Vagina (tissue), 2 donors: ENCODE measurements around the gene SDK2. TPM values are rescaled to one million over a fixed set of nuclear protein-coding genes. Genes with fewer than 3 reads are reported as not detected.

Source experiments
- DNase-seq, 2 donors: peaks; one replicate each; pipeline ENCODE4 v3.0.0-alpha.2; 2017; ENCODE audit errors: extremely low spot score in 2 of 2
- H3K27ac ChIP-seq: fragments of 200-600 bp; sonication (generic); one replicate; pipeline ENCODE4 v1.5.1; 2019
- H3K27me3 ChIP-seq: fragments of 200-600 bp; sonication (generic); one replicate; pipeline ENCODE4 v1.5.1; 2019
- H3K36me3 ChIP-seq, 2 donors: fragments of 200-600 bp; sonication (generic); one replicate each; pipeline ENCODE4 v1.5.1; 2017 to 2019
- H3K4me1 ChIP-seq: fragments of 200-600 bp; sonication (generic); one replicate; pipeline ENCODE4 v1.5.1; 2019
- H3K4me3 ChIP-seq, 2 donors: fragments of 200-600 bp; sonication (generic); 1 replicate in 1 of 2; 2 replicates in 1 of 2; pipeline ENCODE4 v1.5.1; 2016 to 2019
- H3K9me3 ChIP-seq: fragments of 200-600 bp; sonication (generic); one replicate; pipeline ENCODE4 v1.5.1; 2019
- POLR2A ChIP-seq, 2 donors: fragments of 450-650 bp; IDR thresholded peaks; one replicate each; pipeline ENCODE4 v1.6.1; 2017; ENCODE audit warnings: antibody characterized with exemption in 2 of 2, mild to moderate bottlenecking in 2 of 2, moderate library complexity in 2 of 2
- POLR2AphosphoS5 ChIP-seq, 2 donors: sonication (generic); formaldehyde crosslinking; IDR thresholded peaks; one replicate each; pipeline ENCODE4 v1.9.0; 2017; ENCODE audit warnings: antibody characterized with exemption in 2 of 2, mild to moderate bottlenecking in 2 of 2, low read depth in 1 of 2; ENCODE audit not compliant: insufficient read depth in 1 of 2
- intact Hi-C: fragments of 100-400 bp; cut with DNase I; formaldehyde crosslinking; loops from one replicate; pipeline ENCODE4 v1.15.1; 2023
- total RNA-seq: library from RNA; depleted of rRNA; stranded (reverse); fragments of >200 nt; gene quantifications from one replicate; pipeline ENCODE4 v1.2.3, GENCODE V29; 2016
- TF ChIP-seq, protein P1 (sequence below), 3 experiments: fragments of 450-650 bp in 2 of 3; fragments of 200-600 bp in 1 of 3; sonication (generic) in 1 of 3; IDR thresholded peaks; one replicate each; pipeline ENCODE4 v1.5.1; 2017 to 2019; ENCODE audit warnings: antibody characterized with exemption in 3 of 3, mild to moderate bottlenecking in 2 of 3, moderate library complexity in 2 of 3

Gene SDK2
- total RNA-seq, 1 donor from 2014 or later = 1.7 TPM

DNA sequence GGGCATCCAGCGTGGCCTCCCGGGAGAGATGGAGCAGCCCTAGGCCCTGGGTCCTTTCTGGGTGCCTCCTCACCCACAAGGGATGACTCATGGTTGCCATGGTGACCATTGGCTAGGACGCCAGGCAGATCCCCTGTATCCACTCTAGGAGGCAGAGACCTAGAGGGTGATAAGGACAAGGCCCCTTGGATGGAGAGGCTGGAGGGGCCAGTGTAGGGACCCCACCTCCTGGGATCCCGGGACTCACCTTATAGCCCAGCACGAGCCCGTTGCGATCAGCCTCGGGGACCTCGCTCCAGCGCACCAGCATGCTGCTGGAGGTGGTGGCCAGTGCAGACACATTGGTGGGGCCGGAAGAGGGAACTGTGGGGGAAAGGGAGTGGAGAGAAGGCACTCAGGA, 250.3 kb downstream of the SDK2 start:
- Histone ChIP-seq H3K9me3 (no peaks in the 10 kb centered on the region), H3K27ac (no peak overlapping the region), H3K4me3 (no peak overlapping the region), H3K4me1 (no peaks in the 10 kb centered on the region), H3K27me3 (no peaks in the 10 kb centered on the region), H3K36me3 (no peaks in the 10 kb centered on the region)
- DNase-seq = no peak
- TF ChIP-seq POLR2AphosphoS5 (IDR thresholded peaks at IDR 0.05; ENCODE audit: insufficient read depth in 1 of 2, low read depth in 1 of 2) (no peak), POLR2A (IDR thresholded peaks at IDR 0.05) (no peak)
- TF ChIP-seq, protein P1, sequence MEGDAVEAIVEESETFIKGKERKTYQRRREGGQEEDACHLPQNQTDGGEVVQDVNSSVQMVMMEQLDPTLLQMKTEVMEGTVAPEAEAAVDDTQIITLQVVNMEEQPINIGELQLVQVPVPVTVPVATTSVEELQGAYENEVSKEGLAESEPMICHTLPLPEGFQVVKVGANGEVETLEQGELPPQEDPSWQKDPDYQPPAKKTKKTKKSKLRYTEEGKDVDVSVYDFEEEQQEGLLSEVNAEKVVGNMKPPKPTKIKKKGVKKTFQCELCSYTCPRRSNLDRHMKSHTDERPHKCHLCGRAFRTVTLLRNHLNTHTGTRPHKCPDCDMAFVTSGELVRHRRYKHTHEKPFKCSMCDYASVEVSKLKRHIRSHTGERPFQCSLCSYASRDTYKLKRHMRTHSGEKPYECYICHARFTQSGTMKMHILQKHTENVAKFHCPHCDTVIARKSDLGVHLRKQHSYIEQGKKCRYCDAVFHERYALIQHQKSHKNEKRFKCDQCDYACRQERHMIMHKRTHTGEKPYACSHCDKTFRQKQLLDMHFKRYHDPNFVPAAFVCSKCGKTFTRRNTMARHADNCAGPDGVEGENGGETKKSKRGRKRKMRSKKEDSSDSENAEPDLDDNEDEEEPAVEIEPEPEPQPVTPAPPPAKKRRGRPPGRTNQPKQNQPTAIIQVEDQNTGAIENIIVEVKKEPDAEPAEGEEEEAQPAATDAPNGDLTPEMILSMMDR (IDR thresholded peaks at IDR 0.05) = no peak
- intact Hi-C loops = no loop called here

- Histone ChIP-seq H3K36me3 (no peaks in the 10 kb centered on the region), H3K4me3 (no peak overlapping the region), H3K4me1 (no peaks in the 10 kb centered on the region), H3K27ac (no peak overlapping the region), H3K9me3 (no peaks in the 10 kb centered on the region), H3K27me3 (no peaks in the 10 kb centered on the region)
- intact Hi-C loops = no loop called here
- TF ChIP-seq, protein P1 (IDR thresholded peaks at IDR 0.05) = no peak
- TF ChIP-seq POLR2AphosphoS5 (IDR thresholded peaks at IDR 0.05; ENCODE audit: insufficient read depth in 1 of 2, low read depth in 1 of 2) (no peak), POLR2A (IDR thresholded peaks at IDR 0.05) (no peak)
- no peak for DNase-seq
These were observed 250.9 kb downstream of the SDK2 start for GRCh38 chr17:73393381-73393780.

GRCh38 chr17:73391331-73392265, 252.6 kb downstream of the SDK2 start:
- Histone ChIP-seq H3K4me1 (no peaks in the 10 kb centered on the region), H3K27ac (no peak overlapping the region), H3K4me3 (no peak overlapping the region), H3K27me3 (no peaks in the 10 kb centered on the region), H3K9me3 (no peaks in the 10 kb centered on the region), H3K36me3 (no peaks in the 10 kb centered on the region)
- intact Hi-C loops = no loop called here
- DNase-seq = no peak
- TF ChIP-seq, protein P1 (IDR thresholded peaks at IDR 0.05) = no peak
- TF ChIP-seq POLR2A (IDR thresholded peaks at IDR 0.05) (no peak), POLR2AphosphoS5 (IDR thresholded peaks at IDR 0.05; ENCODE audit: insufficient read depth in 1 of 2, low read depth in 1 of 2) (no peak)

DNA sequence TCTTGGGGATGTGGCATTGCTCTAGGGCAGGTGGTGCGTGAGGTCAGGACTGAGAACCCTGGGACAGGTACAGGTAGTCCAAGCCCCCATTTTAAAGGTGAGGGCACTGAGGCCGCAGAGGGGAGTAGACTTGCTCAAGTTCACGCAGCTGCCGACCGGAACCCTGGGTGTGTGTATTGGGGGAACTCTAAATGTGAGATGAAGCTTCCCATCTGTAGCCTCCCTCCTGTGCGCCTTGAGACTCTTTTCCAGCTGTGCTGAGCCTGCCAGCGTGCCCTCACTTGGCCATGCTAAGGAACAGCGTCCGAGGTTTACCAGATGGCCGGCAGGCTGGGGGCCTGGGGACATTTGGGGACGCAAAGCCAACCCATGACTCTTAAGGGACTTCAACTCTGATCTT, 253.4 kb downstream of the SDK2 start:
- Histone ChIP-seq H3K36me3 (no peaks in the 10 kb centered on the region), H3K4me1 (no peaks in the 10 kb centered on the region), H3K9me3 (no peaks in the 10 kb centered on the region), H3K4me3 (no peak overlapping the region), H3K27ac (no peak overlapping the region), H3K27me3 (no peaks in the 10 kb centered on the region)
- intact Hi-C loops = no loop called here
- no peak for DNase-seq
- no peak for TF ChIP-seq POLR2A (IDR thresholded peaks at IDR 0.05)
- no peak for TF ChIP-seq POLR2AphosphoS5 (IDR thresholded peaks at IDR 0.05; ENCODE audit: insufficient read depth in 1 of 2, low read depth in 1 of 2)
- TF ChIP-seq, protein P1 (IDR thresholded peaks at IDR 0.05) = no peak

DNA sequence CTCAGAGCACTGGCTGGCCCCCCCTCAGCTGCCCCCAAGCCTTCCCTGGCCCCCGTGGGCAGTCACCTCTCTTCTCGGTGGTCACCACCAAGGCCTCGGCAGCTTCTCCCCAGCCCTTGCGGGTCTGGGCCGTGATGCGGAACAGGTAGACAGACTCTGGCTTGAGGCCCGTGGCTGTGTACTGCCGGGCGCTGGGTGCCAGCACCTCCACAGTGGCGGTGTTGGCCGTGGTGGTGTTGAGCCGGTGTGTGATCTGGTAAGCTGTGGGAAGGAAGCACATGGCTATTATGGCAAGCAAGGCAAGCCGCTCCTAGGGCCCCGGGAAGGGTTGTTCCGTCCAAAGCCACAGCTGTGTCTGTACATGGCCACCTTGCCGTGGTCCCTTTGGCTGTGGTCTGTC, 254.0 kb downstream of the SDK2 start:
- Histone ChIP-seq H3K4me3 (no peak overlapping the region), H3K9me3 (no peaks in the 10 kb centered on the region), H3K27me3 (no peaks in the 10 kb centered on the region), H3K36me3 (no peaks in the 10 kb centered on the region), H3K27ac (no peak overlapping the region), H3K4me1 (no peaks in the 10 kb centered on the region)
- TF ChIP-seq POLR2A (IDR thresholded peaks at IDR 0.05) (no peak), POLR2AphosphoS5 (IDR thresholded peaks at IDR 0.05; ENCODE audit: insufficient read depth in 1 of 2, low read depth in 1 of 2) (no peak)
- TF ChIP-seq, protein P1 (IDR thresholded peaks at IDR 0.05) = no peak
- DNase-seq = no peak
- intact Hi-C loops = no loop called here
